Mesenchymal stem cell (in vitro differentiated cells and primary cell): ENCODE data around the gene IL18RAP.

Experiments
- DNase-seq: peaks from one replicate; pipeline ENCODE4 v3.0.0-alpha.2; 2013
- H2AFZ ChIP-seq: one replicate; pipeline ENCODE4 v1.6.1; 2013; ENCODE audit warnings: low read depth, mild to moderate bottlenecking, control low read depth, inconsistent platforms, low read length, moderate library complexity
- H2AK5ac ChIP-seq: 2 replicates; pipeline ENCODE4 v1.6.1; 2013; ENCODE audit warnings: low read length, moderate library complexity, mild to moderate bottlenecking, inconsistent platforms; ENCODE audit not compliant: severe bottlenecking
- H2BK120ac ChIP-seq: one replicate; pipeline ENCODE4 v1.6.1; 2013; ENCODE audit warnings: low read depth, mild to moderate bottlenecking, inconsistent platforms, low read length, moderate library complexity
- H2BK12ac ChIP-seq, 2 experiments: one replicate each; pipeline ENCODE4 v1.6.1; 2013; ENCODE audit warnings: inconsistent platforms in 2 of 2, low read length in 2 of 2, mild to moderate bottlenecking in 2 of 2, moderate library complexity in 2 of 2, control low read depth in 1 of 2
- H2BK15ac ChIP-seq: one replicate; pipeline ENCODE4 v1.6.1; 2013; ENCODE audit warnings: mild to moderate bottlenecking, low read depth, inconsistent platforms; ENCODE audit not compliant: poor library complexity, severe bottlenecking
- H2BK5ac ChIP-seq: 2 replicates; pipeline ENCODE4 v1.6.1; 2013; ENCODE audit warnings: low read depth, mild to moderate bottlenecking, low read length, control low read depth, inconsistent platforms; ENCODE audit not compliant: poor library complexity, severe bottlenecking
- H3K14ac ChIP-seq, 2 experiments: one replicate each; pipeline ENCODE4 v1.6.1; 2013; ENCODE audit warnings: inconsistent platforms in 2 of 2, low read length in 2 of 2, control low read depth in 1 of 2, mild to moderate bottlenecking in 1 of 2, moderate library complexity in 1 of 2
- H3K18ac ChIP-seq, 2 experiments: one replicate each; pipeline ENCODE4 v1.6.1; 2013; ENCODE audit warnings: inconsistent platforms in 2 of 2, low read length in 2 of 2, control low read depth in 1 of 2, low read depth in 1 of 2, mild to moderate bottlenecking in 1 of 2
- H3K23ac ChIP-seq, 2 experiments: one replicate each; pipeline ENCODE4 v1.6.1; 2013; ENCODE audit warnings: inconsistent platforms in 2 of 2, low read length in 2 of 2, mild to moderate bottlenecking in 2 of 2, moderate library complexity in 2 of 2, control low read depth in 1 of 2
- H3K27ac ChIP-seq: 2 replicates; pipeline ENCODE4 v1.5.1; 2013; ENCODE audit warnings: mild to moderate bottlenecking, moderate library complexity, low read length, control low read depth, inconsistent platforms; ENCODE audit not compliant: poor library complexity, severe bottlenecking
- H3K27me3 ChIP-seq, 2 experiments: 2 replicates each; pipeline versions ENCODE4 v1.6.1 to v1.7.0; 2013; ENCODE audit warnings: low read length in 2 of 2, mild to moderate bottlenecking in 2 of 2, moderate library complexity in 2 of 2, control low read depth in 1 of 2, inconsistent platforms in 1 of 2; ENCODE audit not compliant: control insufficient read depth in 1 of 2, insufficient read depth in 1 of 2
- H3K36me3 ChIP-seq, 2 experiments: 2 replicates each; pipeline versions ENCODE4 v1.6.1 to v1.7.0; 2013; ENCODE audit warnings: low read length in 2 of 2, control low read depth in 1 of 2, inconsistent platforms in 1 of 2, low read depth in 1 of 2, mild to moderate bottlenecking in 1 of 2; ENCODE audit not compliant: insufficient read depth in 2 of 2, control insufficient read depth in 1 of 2
- H3K4ac ChIP-seq, 2 experiments: one replicate each; pipeline ENCODE4 v1.6.1; 2013; ENCODE audit warnings: inconsistent platforms in 2 of 2, low read length in 2 of 2, mild to moderate bottlenecking in 2 of 2, moderate library complexity in 2 of 2, control low read depth in 1 of 2, low read depth in 1 of 2
- H3K4me1 ChIP-seq: 2 replicates; pipeline ENCODE4 v1.6.1; 2013; ENCODE audit warnings: low read depth, low read length, control low read depth; ENCODE audit not compliant: control insufficient read depth, insufficient read depth
- H3K4me2 ChIP-seq: 2 replicates; pipeline ENCODE4 v1.6.1; 2013; ENCODE audit warnings: low read length, mild to moderate bottlenecking, inconsistent platforms; ENCODE audit not compliant: poor library complexity, severe bottlenecking
- H3K4me3 ChIP-seq, 2 experiments: 2 replicates each; pipeline versions ENCODE4 v1.5.1 to v1.7.0; 2013; ENCODE audit warnings: low read length in 2 of 2, mild to moderate bottlenecking in 2 of 2, control low read depth in 1 of 2, low read depth in 1 of 2; ENCODE audit not compliant: insufficient read depth in 1 of 2
- H3K79me1 ChIP-seq: replicated peaks from 2 replicates; pipeline ENCODE4 v1.6.1; 2013; ENCODE audit warnings: mild to moderate bottlenecking, control low read depth, low read length, inconsistent platforms; ENCODE audit not compliant: poor library complexity, severe bottlenecking
- H3K9ac ChIP-seq: 2 replicates; pipeline ENCODE4 v1.7.0; 2013; ENCODE audit warnings: mild to moderate bottlenecking, low read length, moderate library complexity
- H3K9me3 ChIP-seq: 2 replicates; pipeline ENCODE4 v1.7.0; 2013; ENCODE audit warnings: mild to moderate bottlenecking, low read length; ENCODE audit not compliant: control insufficient read depth
- H4K8ac ChIP-seq: one replicate; pipeline ENCODE4 v1.6.1; 2013; ENCODE audit warnings: inconsistent platforms, mild to moderate bottlenecking, low read length, moderate library complexity
- H4K91ac ChIP-seq: one replicate; pipeline ENCODE4 v1.6.1; 2013; ENCODE audit warnings: mild to moderate bottlenecking, low read length, inconsistent platforms
- WGBS: methylation state at CpG from one replicate; pipeline ENCODE4 v1.1.7; 2013; ENCODE audit warnings: mixed read lengths; 5-methylcytosine and 5-hydroxymethylcytosine counted together

Gene IL18RAP

GRCh38 chr2:102483086-102483485 lies 60.1 kb downstream of the IL18RAP start:
- Histone ChIP-seq H3K36me3 (no peaks in the 10 kb centered on the region), H3K9ac (no peak overlapping the region), H3K4me3 (no peak overlapping the region), H4K8ac (no peak overlapping the region), H3K27ac (no peak overlapping the region), H3K14ac (no peak overlapping the region), H3K9me3 (no peaks in the 10 kb centered on the region), H3K79me1 (no peaks in the 10 kb centered on the region), H2BK120ac (no peak overlapping the region), H2BK5ac (no peak overlapping the region), H2BK15ac (no peak overlapping the region), H2BK12ac (no peak overlapping the region), H2AFZ (no peak overlapping the region), H3K18ac (no peak overlapping the region), H4K91ac (no peak overlapping the region), H3K4ac (no peak overlapping the region), H3K27me3 (peaks cover 12 to 14% of the 10 kb centered on the region in 2 experiments), H3K23ac (no peak overlapping the region), H3K4me2 (no peak overlapping the region), H2AK5ac (no peak overlapping the region), H3K4me1 (peaks cover 6% of the 10 kb centered on the region)
- WGBS: 93% methylated on average over 6 of the region's 6 CpGs
- no peak for DNase-seq

GRCh38 chr2:102484310-102485061 lies 61.5 kb downstream of the IL18RAP start:
- H3K27me3 ChIP-seq: peaks cover 8 to 11% of the 10 kb centered on the region in 2 experiments
- H2BK120ac ChIP-seq: no peak overlapping the region
- peaks cover 8% of the 10 kb centered on the region for H3K4me1 ChIP-seq
- H3K4ac ChIP-seq: no peak overlapping the region
- H2AK5ac ChIP-seq: no peak overlapping the region
- no peak overlapping the region for H3K23ac ChIP-seq
- H2BK15ac ChIP-seq: no peak overlapping the region
- H2AFZ ChIP-seq: no peak overlapping the region
- no peak overlapping the region for H3K4me3 ChIP-seq
- WGBS: 92% methylated on average over 5 of the region's 6 CpGs
- H4K91ac ChIP-seq: no peak overlapping the region
- no peak overlapping the region for H2BK12ac ChIP-seq
- H2BK5ac ChIP-seq: no peak overlapping the region
- H4K8ac ChIP-seq: no peak overlapping the region
- no peak for DNase-seq
- H3K36me3 ChIP-seq: no peaks in the 10 kb centered on the region
- no peak overlapping the region for H3K14ac ChIP-seq
- no peaks in the 10 kb centered on the region for H3K9me3 ChIP-seq
- no peak overlapping the region for H3K4me2 ChIP-seq
- no peak overlapping the region for H3K18ac ChIP-seq
- no peak overlapping the region for H3K9ac ChIP-seq
- H3K27ac ChIP-seq: no peak overlapping the region
- no peaks in the 10 kb centered on the region for H3K79me1 ChIP-seq

DNA sequence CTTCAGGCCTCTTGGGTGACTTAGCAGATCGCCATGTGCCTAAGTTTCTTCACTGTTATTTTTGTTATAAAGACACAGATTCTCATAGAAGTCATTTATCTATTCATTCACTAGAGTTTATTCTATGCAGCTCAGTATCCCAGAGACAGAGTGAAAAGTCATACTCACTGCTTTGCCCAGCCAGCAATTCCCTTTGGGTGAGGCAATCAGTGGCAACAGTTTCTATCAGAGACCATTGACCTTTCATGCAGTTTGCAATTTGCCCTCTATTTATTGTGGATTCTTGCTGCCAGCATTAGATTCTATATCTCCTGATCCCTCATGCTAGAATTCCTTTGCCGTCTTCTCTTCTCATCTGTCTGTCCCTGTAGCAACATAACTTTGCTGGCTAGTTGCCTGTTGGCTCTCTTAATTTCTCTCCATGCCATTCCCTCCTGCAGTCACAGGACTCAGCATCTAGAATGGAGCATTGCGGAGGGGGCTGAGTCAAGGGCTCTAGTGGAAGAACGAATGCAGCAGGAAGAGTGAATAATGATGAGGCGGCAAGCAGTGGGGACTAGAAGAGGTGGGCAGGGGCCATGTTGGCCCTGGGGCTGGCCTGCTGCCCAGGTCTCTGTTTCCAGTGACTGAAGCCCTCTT lies 62.3 kb downstream of the IL18RAP start:
- WGBS: 88% methylated on average over 4 of the region's 5 CpGs
- Histone ChIP-seq H4K91ac (no peak overlapping the region), H3K4me2 (no peak overlapping the region), H3K36me3 (no peaks in the 10 kb centered on the region), H3K9me3 (no peaks in the 10 kb centered on the region), H3K4ac (no peak overlapping the region), H3K79me1 (no peaks in the 10 kb centered on the region), H2BK5ac (no peak overlapping the region), H3K27me3 (peaks cover 8 to 11% of the 10 kb centered on the region in 2 experiments), H2AK5ac (no peak overlapping the region), H3K27ac (no peak overlapping the region), H2AFZ (no peak overlapping the region), H3K18ac (no peak overlapping the region), H3K14ac (no peak overlapping the region), H2BK120ac (no peak overlapping the region), H3K4me3 (no peak overlapping the region), H3K4me1 (peaks cover 8% of the 10 kb centered on the region), H3K23ac (no peak overlapping the region), H3K9ac (no peak overlapping the region), H2BK15ac (no peak overlapping the region), H4K8ac (no peak overlapping the region), H2BK12ac (no peak overlapping the region)
- no peak for DNase-seq

DNA sequence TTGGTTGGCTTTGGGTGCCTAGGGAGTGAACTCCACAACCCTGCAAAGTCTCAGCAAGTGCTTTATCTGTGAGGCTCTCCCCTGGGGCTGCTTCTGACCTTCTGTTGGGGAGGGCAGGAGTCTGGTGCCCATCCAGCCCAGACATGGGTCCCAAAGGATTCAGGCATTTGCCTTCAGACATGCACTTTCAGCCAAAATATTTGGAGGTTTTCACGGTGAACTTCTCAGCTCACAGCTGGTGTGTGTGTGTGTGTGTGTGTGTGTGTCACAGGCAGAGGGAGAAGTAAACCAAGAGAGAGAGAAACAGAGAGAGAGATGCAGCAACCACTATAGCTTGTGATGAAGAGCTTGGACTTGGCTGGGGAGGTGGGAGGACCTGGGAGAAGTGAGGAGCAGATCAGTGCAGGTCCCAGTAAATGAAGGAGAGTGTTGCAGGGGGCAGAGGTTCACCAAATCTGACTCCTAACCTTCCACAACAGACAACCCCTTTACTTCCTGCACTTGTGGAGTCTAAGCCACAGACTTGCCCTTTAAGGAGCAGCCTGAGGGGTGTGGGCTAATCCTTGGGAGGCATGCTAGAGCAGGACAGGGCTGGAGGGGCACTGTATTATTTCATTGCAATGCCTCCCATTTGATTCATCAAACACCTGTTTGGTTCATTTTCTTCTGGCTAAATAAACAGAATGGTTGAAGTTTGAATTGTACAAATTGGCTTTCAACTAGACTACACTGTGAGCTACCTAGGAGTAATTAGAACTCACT lies 64.2 kb downstream of the IL18RAP start:
- Histone ChIP-seq H3K18ac (no peak overlapping the region), H3K9ac (peak overlapping the region; percentile 39), H4K8ac (no peak overlapping the region), H3K4me2 (no peak overlapping the region), H3K27me3 (peaks cover 3 to 11% of the 10 kb centered on the region in 2 experiments), H3K36me3 (no peaks in the 10 kb centered on the region), H3K23ac (no peak overlapping the region), H3K4ac (no peak overlapping the region), H2BK120ac (no peak overlapping the region), H3K14ac (no peak overlapping the region), H2BK12ac (no peak overlapping the region), H2AK5ac (no peak overlapping the region), H2BK15ac (no peak overlapping the region), H2AFZ (no peak overlapping the region), H3K4me3 (no peak overlapping the region), H3K27ac (peak overlapping the region; percentile 68), H2BK5ac (no peak overlapping the region), H3K4me1 (peaks cover 8% of the 10 kb centered on the region), H3K9me3 (no peaks in the 10 kb centered on the region), H4K91ac (no peak overlapping the region), H3K79me1 (no peaks in the 10 kb centered on the region)
- WGBS: 95% methylated on average over 1 of the region's 1 CpG
- no peak for DNase-seq
